ENCODE results near the gene DIDO1.

DNA sequence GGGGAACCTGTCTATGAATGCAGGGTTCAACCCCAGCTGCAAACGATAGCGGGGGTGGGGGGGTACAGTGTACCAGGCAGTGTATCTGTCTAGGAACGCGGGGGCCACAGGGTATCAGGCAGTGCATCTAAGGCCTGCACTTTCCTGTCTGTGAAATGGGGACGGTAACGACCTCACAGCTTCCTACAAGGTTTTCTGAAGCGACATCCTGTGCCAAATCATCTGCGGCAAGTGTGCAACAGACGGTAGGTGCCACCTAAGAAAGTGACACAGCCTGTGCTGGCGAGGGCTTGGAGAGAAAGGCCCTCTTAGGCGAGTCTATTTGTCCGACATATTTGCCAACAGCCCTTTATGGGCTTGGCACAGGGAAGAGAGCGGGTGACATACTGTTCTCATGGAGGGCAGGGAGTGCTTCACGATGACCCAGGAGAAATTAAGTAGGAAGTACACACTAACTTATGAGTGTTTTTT, 3.8 kb downstream of the DIDO1 start:
- TF ChIP-seq EZH2 (optimal IDR thresholded peaks at IDR 0.05; ENCODE audit: low read depth, low read length) (no peak), EZH2phosphoT487 (IDR thresholded peaks at IDR 0.05; ENCODE audit: low read length) (no peak)
- TF ChIP-seq, protein P1, sequence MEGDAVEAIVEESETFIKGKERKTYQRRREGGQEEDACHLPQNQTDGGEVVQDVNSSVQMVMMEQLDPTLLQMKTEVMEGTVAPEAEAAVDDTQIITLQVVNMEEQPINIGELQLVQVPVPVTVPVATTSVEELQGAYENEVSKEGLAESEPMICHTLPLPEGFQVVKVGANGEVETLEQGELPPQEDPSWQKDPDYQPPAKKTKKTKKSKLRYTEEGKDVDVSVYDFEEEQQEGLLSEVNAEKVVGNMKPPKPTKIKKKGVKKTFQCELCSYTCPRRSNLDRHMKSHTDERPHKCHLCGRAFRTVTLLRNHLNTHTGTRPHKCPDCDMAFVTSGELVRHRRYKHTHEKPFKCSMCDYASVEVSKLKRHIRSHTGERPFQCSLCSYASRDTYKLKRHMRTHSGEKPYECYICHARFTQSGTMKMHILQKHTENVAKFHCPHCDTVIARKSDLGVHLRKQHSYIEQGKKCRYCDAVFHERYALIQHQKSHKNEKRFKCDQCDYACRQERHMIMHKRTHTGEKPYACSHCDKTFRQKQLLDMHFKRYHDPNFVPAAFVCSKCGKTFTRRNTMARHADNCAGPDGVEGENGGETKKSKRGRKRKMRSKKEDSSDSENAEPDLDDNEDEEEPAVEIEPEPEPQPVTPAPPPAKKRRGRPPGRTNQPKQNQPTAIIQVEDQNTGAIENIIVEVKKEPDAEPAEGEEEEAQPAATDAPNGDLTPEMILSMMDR (IDR thresholded peaks at IDR 0.05; ENCODE audit: low read length), result no peak
